GM12865 (cell line): ENCODE measurements around the gene CACNA1G.

ENCODE experiments used
- DNase-seq: peaks from one replicate; pipeline ENCODE4 v3.0.0; 2010; ENCODE audit warnings: low read depth
- H3K4me3 ChIP-seq: 2 replicates; pipeline ENCODE4 v1.5.1; 2011; ENCODE audit warnings: mild to moderate bottlenecking, low read depth, low read length, control low read depth
- TF ChIP-seq, protein P1 (sequence below): IDR thresholded peaks from 2 replicates; pipeline ENCODE4 v1.5.1; 2011; ENCODE audit warnings: low read length, control low read depth, low read depth, inconsistent platforms; ENCODE audit not compliant: insufficient read depth; ENCODE audit errors: missing control alignments

Gene CACNA1G

GRCh38 chr17:50640686-50641351, 80.3 kb downstream of the CACNA1G start:
- H3K4me3 ChIP-seq, result no peak overlapping the region
- no peak for DNase-seq

DNA sequence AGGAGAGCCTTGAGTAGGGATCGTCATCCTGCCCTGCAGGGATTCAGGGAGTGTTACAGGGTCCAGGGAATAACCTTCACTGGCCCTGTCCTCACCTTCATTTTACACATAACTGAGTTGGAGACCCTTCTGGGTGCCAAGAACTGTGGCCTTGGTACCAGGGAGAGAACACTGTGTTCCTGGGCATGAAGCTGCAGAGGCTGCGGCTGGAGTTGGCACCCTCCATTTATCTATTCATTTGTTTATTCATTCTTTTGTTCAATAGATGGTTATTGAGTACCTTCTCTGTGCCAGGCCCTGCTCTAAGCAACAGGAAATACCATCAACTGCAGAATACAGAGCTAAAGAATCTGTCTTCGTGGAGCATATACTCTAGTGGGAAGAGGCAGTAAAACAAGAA, 80.8 kb downstream of the CACNA1G start:
- no peak for DNase-seq
- H3K4me3 ChIP-seq, result no peak overlapping the region
- TF ChIP-seq, protein P1, sequence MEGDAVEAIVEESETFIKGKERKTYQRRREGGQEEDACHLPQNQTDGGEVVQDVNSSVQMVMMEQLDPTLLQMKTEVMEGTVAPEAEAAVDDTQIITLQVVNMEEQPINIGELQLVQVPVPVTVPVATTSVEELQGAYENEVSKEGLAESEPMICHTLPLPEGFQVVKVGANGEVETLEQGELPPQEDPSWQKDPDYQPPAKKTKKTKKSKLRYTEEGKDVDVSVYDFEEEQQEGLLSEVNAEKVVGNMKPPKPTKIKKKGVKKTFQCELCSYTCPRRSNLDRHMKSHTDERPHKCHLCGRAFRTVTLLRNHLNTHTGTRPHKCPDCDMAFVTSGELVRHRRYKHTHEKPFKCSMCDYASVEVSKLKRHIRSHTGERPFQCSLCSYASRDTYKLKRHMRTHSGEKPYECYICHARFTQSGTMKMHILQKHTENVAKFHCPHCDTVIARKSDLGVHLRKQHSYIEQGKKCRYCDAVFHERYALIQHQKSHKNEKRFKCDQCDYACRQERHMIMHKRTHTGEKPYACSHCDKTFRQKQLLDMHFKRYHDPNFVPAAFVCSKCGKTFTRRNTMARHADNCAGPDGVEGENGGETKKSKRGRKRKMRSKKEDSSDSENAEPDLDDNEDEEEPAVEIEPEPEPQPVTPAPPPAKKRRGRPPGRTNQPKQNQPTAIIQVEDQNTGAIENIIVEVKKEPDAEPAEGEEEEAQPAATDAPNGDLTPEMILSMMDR, result no peak

More at GRCh38 chr17:50640686-50641351, 80.3 kb downstream of the CACNA1G start:
- TF ChIP-seq, protein P1, result no peak

- H3K4me3 ChIP-seq, result no peak overlapping the region
- TF ChIP-seq, protein P1, result no peak
- no peak for DNase-seq
Measured at GRCh38 chr17:50642071-50642721, 81.7 kb downstream of the CACNA1G start.

- no peak for DNase-seq
- TF ChIP-seq, protein P1, result no peak
- H3K4me3 ChIP-seq, result no peak overlapping the region
Measured at GRCh38 chr17:50642722-50643656, 82.5 kb downstream of the CACNA1G start.

GRCh38 chr17:50645748-50646682, 85.5 kb downstream of the CACNA1G start:
- DNase-seq, result no peak
- TF ChIP-seq, protein P1, result no peak
- H3K4me3 ChIP-seq, result no peak overlapping the region

GRCh38 chr17:50647187-50647586, 86.7 kb downstream of the CACNA1G start:
- TF ChIP-seq, protein P1, result no peak
- DNase-seq, result no peak
- no peak overlapping the region for H3K4me3 ChIP-seq
